B cell (primary cell): ENCODE results near the gene WDR1. TPM values are rescaled to one million over a fixed set of nuclear protein-coding genes. Genes with fewer than 3 reads are reported as not detected.
A peak's percentile ranks its signal among the peaks of the same experiment; 100 is the strongest.

Experiments used
- ATAC-seq: fragments of 200-7000 bp; cut with Tn5 transposase; one replicate; pipeline ENCODE4 v1.10.0; 2021; ENCODE audit warnings: low read depth, mild to moderate bottlenecking, moderate number of reproducible peaks, moderate library complexity
- CTCF ChIA-PET: fragments of 350-600 bp; sonication (Branson Sonifier 250); formaldehyde crosslinking; loops from one replicate; lab custom pipeline; 2021; ENCODE audit warnings: antibody characterized with exemption, inconsistent platforms; lab: Charles Lee
- POLR2A ChIA-PET: fragments of 350-600 bp; sonication (Branson Sonifier 250); formaldehyde crosslinking; loops from one replicate; lab custom pipeline; 2021; ENCODE audit warnings: antibody characterized with exemption; lab: Charles Lee
- DNase-seq: peaks from one replicate; pipeline ENCODE4 v3.0.0; 2013
- H2AFZ ChIP-seq: 2 replicates; pipeline ENCODE4 v1.6.1; 2012; ENCODE audit warnings: mild to moderate bottlenecking, low read depth, low read length; ENCODE audit not compliant: insufficient read depth, poor library complexity, severe bottlenecking
- H3K27ac ChIP-seq, 2 donors: 1 replicate in 1 of 2; 2 replicates in 1 of 2; pipeline ENCODE4 v1.5.1; 2012 to 2013; ENCODE audit warnings: low read length in 2 of 2, mild to moderate bottlenecking in 2 of 2, moderate library complexity in 1 of 2
- H3K27me3 ChIP-seq, 4 experiments: fragments of 200-600 bp in 1 of 4; sonication (generic) in 1 of 4; replicated peaks in 1 of 4; 1 replicate in 2 of 4; 2 replicates in 2 of 4; pipeline versions ENCODE4 v1.6.1 to v1.7.0; 2013 to 2016; ENCODE audit warnings: low read length in 3 of 4, mild to moderate bottlenecking in 2 of 4, mixed read lengths in 1 of 4, moderate library complexity in 1 of 4; ENCODE audit not compliant: insufficient read depth in 4 of 4, control insufficient read depth in 3 of 4; ENCODE audit errors: control extremely low read depth in 1 of 4
- H3K36me3 ChIP-seq, 2 experiments: replicated peaks in 1 of 2; 1 replicate in 1 of 2; 2 replicates in 1 of 2; pipeline versions ENCODE4 v1.6.1 to v1.7.1; 2013; ENCODE audit warnings: low read length in 1 of 2; ENCODE audit not compliant: insufficient read depth in 2 of 2, control insufficient read depth in 1 of 2; ENCODE audit errors: control extremely low read depth in 1 of 2, extremely low read depth in 1 of 2
- H3K4me1 ChIP-seq, 2 donors: fragments of 200-600 bp in 1 of 2; sonication (generic) in 1 of 2; 1 replicate in 1 of 2; 2 replicates in 1 of 2; pipeline versions ENCODE4 v1.5.1 to v1.6.1; 2013 to 2017; ENCODE audit warnings: low read length in 2 of 2; ENCODE audit not compliant: control insufficient read depth in 2 of 2, insufficient read depth in 2 of 2
- H3K4me2 ChIP-seq: replicated peaks from 2 replicates; pipeline ENCODE3; 2012; ENCODE audit warnings: mild to moderate bottlenecking, low read depth, low read length; ENCODE audit not compliant: poor library complexity, severe bottlenecking
- H3K4me3 ChIP-seq, 5 experiments: fragments of 200-600 bp in 1 of 5; sonication (generic) in 1 of 5; 1 replicate in 3 of 5; 2 replicates in 2 of 5; pipeline versions ENCODE4 v1.5.1 to v1.7.0; 2011 to 2016; ENCODE audit warnings: low read length in 4 of 5, mild to moderate bottlenecking in 4 of 5, low read depth in 2 of 5, control low read depth in 1 of 5, moderate library complexity in 1 of 5; ENCODE audit not compliant: insufficient read depth in 1 of 5; ENCODE audit errors: control extremely low read depth in 1 of 5, extremely low read depth in 1 of 5
- H3K79me2 ChIP-seq: fragments of 200-600 bp; sonication (generic); one replicate; pipeline ENCODE4 v1.6.0; 2016; ENCODE audit warnings: low read length; ENCODE audit not compliant: control insufficient read depth, insufficient read depth
- H3K9ac ChIP-seq: fragments of 200-600 bp; sonication (generic); 2 replicates; pipeline ENCODE4 v1.6.1; 2017; ENCODE audit warnings: mild to moderate bottlenecking, low read length, moderate library complexity
- H3K9me3 ChIP-seq, 3 donors: one replicate each; pipeline versions ENCODE4 v1.6.1 to v1.7.1; 2013; ENCODE audit warnings: low read length in 2 of 3; ENCODE audit not compliant: control insufficient read depth in 2 of 3, insufficient read depth in 1 of 3; ENCODE audit errors: control extremely low read depth in 1 of 3
- H4K20me1 ChIP-seq: 2 replicates; pipeline ENCODE4 v1.6.0; 2012; ENCODE audit warnings: mild to moderate bottlenecking, low read length; ENCODE audit not compliant: insufficient read depth, control insufficient read depth, poor library complexity, severe bottlenecking
- H3K27ac Mint-ChIP-seq: one replicate; pipeline ENCODE4 v1.8.0; 2021; ENCODE audit warnings: mixed read lengths
- H3K27me3 Mint-ChIP-seq: one replicate; pipeline ENCODE4 v1.8.0; 2021; ENCODE audit warnings: mixed read lengths
- H3K4me1 Mint-ChIP-seq: one replicate; pipeline ENCODE4 v1.8.0; 2021; ENCODE audit warnings: mixed read lengths
- H3K4me3 Mint-ChIP-seq: one replicate; pipeline ENCODE4 v1.8.0; 2021; ENCODE audit warnings: mixed read lengths
- H3K9me3 Mint-ChIP-seq: one replicate; pipeline ENCODE4 v1.8.0; 2022; ENCODE audit warnings: mixed read lengths; ENCODE audit not compliant: insufficient read depth
- EZH2 ChIP-seq: IDR thresholded peaks from 2 replicates; pipeline ENCODE4 v1.6.1; 2012; ENCODE audit warnings: borderline replicate concordance, low read depth, mild to moderate bottlenecking, moderate library complexity, low read length; ENCODE audit not compliant: insufficient read depth, poor library complexity, severe bottlenecking
- WGBS: methylation state at CpG from one replicate; pipeline ENCODE4 v1.1.5; 2013; ENCODE audit warnings: missing lambda C conversion rate; ENCODE audit not compliant: insufficient coverage; 5-methylcytosine and 5-hydroxymethylcytosine counted together
- intact Hi-C: fragments of 100-400 bp; cut with micrococcal nuclease; formaldehyde crosslinking; loops from one replicate; pipeline ENCODE4 v1.10.0; 2022
- polyA plus RNA-seq: library from polyadenylated mRNA; depleted of rRNA; stranded (reverse); fragments of >200 nt; gene quantifications from 2 replicates; pipeline ENCODE4 v1.2.3, GENCODE V29; 2012
- total RNA-seq, 2 donors: library from RNA; stranded (reverse); fragments of 120-200 nt in 1 of 2; gene quantifications; 1 replicate in 1 of 2; 2 replicates in 1 of 2; pipeline versions ENCODE4 v1.2.3 to v1.2.4, GENCODE V29; 2013 to 2022
- TF ChIP-seq, protein P1 (sequence below): fragments of 200-600 bp; IDR thresholded peaks from one replicate; pipeline ENCODE4 v1.8.0; 2022; ENCODE audit warnings: antibody characterized with exemption, mild to moderate bottlenecking

WDR1 gene
- total and polyA plus RNA-seq, 2 donors (not counting 1 experiment from before 2014, with no cell fraction given), result 134 to 217 TPM

DNA sequence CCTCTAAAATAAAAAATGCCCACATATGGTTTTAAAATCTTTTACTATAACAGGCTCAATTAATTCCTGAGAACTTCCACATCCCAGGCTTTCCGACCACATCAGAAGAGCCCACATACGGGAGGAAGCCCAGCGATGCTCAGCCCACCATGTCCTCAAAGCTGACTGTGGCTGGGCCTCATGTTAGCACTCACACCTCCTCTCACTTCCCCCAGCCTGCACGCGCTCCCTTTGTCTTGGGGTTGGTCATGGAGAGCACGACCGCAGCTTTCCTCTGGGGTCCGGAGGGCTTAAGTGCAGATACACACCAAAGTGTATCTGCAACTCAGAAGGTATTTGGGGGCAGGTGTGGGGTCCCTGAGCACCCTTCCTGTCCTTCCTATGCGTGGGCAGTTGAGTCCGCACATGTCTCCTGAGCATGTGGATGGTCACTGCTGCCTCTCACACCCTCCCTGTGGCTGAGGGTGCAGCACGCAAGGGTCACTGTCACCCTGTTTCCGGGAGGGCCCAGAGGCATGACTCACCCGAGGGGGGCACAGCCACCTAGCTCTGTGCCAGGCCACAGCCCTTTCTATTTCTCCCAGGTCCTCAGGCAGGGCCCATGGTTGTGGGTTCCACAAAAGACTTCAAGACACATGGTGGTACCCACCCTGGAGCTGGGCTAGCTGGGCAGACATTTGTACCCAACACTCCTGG, 21.2 kb downstream of the WDR1 start:
- Histone ChIP-seq H3K9ac (no peak overlapping the region), H2AFZ (no peak overlapping the region), H3K9me3 (no peaks in the 10 kb centered on the region), H3K27ac (peak overlapping the region in 1 of 2 donors; percentile 18), H3K4me1 (peaks cover 25 to 41% of the 10 kb centered on the region in 2 donors), H3K27me3 (no peaks in the 10 kb centered on the region), H3K4me3 (no peak overlapping the region), H3K79me2 (peaks cover 100% of the 10 kb centered on the region), H3K36me3 (peaks cover 0 to 95% of the 10 kb centered on the region in 2 experiments), H3K4me2 (peak overlapping the region; percentile 20), H4K20me1 (peaks cover 99% of the 10 kb centered on the region)
- POLR2A ChIA-PET, result interaction anchor here (1.8 kb wide), 1 partner anchor 22 kb away, joined by 7 read pairs; the partner anchor contains the start of gene WDR1
- Mint-ChIP-seq H3K4me3 (no peak overlapping the region), H3K27ac (peak overlapping the region; percentile 26), H3K27me3 (no peaks in the 10 kb centered on the region), H3K4me1 (peaks cover 38% of the 10 kb centered on the region), H3K9me3 (no peaks in the 10 kb centered on the region)
- no peak for TF ChIP-seq EZH2
- TF ChIP-seq, protein P1, sequence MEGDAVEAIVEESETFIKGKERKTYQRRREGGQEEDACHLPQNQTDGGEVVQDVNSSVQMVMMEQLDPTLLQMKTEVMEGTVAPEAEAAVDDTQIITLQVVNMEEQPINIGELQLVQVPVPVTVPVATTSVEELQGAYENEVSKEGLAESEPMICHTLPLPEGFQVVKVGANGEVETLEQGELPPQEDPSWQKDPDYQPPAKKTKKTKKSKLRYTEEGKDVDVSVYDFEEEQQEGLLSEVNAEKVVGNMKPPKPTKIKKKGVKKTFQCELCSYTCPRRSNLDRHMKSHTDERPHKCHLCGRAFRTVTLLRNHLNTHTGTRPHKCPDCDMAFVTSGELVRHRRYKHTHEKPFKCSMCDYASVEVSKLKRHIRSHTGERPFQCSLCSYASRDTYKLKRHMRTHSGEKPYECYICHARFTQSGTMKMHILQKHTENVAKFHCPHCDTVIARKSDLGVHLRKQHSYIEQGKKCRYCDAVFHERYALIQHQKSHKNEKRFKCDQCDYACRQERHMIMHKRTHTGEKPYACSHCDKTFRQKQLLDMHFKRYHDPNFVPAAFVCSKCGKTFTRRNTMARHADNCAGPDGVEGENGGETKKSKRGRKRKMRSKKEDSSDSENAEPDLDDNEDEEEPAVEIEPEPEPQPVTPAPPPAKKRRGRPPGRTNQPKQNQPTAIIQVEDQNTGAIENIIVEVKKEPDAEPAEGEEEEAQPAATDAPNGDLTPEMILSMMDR, result no peak
- WGBS, result 38% methylated on average over 9 of the region's 13 CpGs
- ATAC-seq, result no peak
- CTCF ChIA-PET, result interaction anchor here (1.2 to 1.8 kb wide), 2 partner anchors 22 to 27 kb away, joined by 3 to 5 read pairs; no protein-coding TSS in a partner anchor
- intact Hi-C loops, result no loop called here
- DNase-seq, result no peak

DNA sequence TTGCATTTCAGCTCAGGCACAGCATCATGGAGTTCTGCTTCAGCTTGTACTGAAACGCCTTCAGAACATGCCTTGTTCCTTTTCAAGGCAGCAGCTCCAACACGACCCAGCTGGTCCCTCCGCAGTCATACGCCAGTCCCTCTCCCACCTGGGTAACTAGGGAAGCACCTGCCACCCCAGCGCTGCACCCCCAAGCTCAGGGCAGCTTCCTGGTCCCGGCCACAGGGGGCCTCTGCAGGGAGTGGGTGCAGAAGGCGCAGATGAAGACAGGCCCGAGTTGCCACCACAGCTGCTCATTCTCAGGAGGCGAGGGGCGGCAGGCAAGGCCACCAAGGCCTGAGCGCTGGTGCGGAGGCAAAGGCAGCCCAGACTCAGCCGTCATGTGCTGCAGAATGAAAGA, 21.8 kb downstream of the WDR1 start:
- intact Hi-C loops, result no loop called here
- WGBS, result 4% methylated on average over 10 of the region's 13 CpGs
- ATAC-seq (no peak), DNase-seq (peak; percentile 36)
- Histone ChIP-seq H3K4me1 (peaks cover 25 to 40% of the 10 kb centered on the region in 2 donors), H3K4me3 (no peak overlapping the region), H3K79me2 (peaks cover 100% of the 10 kb centered on the region), H3K9ac (no peak overlapping the region), H4K20me1 (peaks cover 99% of the 10 kb centered on the region), H3K27me3 (no peaks in the 10 kb centered on the region), H3K27ac (peak overlapping the region in 1 of 2 donors; percentile 11), H2AFZ (no peak overlapping the region), H3K4me2 (peak overlapping the region; percentile 20), H3K9me3 (no peaks in the 10 kb centered on the region), H3K36me3 (peaks cover 0 to 95% of the 10 kb centered on the region in 2 experiments)
- H3K27me3 Mint-ChIP-seq, result no peaks in the 10 kb centered on the region
- H3K4me1 Mint-ChIP-seq, result peaks cover 33% of the 10 kb centered on the region
- ChIA-PET POLR2A (interaction anchor here (1.8 kb wide), 1 partner anchor 23 kb away, joined by 7 read pairs; the partner anchor contains the start of gene WDR1), CTCF (interaction anchor here (1.2 to 1.8 kb wide), 2 partner anchors 22 to 27 kb away, joined by 3 to 5 read pairs; no protein-coding TSS in a partner anchor)
- H3K27ac Mint-ChIP-seq, result peak overlapping the region; percentile 41
- no peak overlapping the region for H3K4me3 Mint-ChIP-seq
- TF ChIP-seq, protein P1, result no peak
- no peak for TF ChIP-seq EZH2
- no peaks in the 10 kb centered on the region for H3K9me3 Mint-ChIP-seq
